ENCODE results near the gene PLOD1.

Gene PLOD1

DNA sequence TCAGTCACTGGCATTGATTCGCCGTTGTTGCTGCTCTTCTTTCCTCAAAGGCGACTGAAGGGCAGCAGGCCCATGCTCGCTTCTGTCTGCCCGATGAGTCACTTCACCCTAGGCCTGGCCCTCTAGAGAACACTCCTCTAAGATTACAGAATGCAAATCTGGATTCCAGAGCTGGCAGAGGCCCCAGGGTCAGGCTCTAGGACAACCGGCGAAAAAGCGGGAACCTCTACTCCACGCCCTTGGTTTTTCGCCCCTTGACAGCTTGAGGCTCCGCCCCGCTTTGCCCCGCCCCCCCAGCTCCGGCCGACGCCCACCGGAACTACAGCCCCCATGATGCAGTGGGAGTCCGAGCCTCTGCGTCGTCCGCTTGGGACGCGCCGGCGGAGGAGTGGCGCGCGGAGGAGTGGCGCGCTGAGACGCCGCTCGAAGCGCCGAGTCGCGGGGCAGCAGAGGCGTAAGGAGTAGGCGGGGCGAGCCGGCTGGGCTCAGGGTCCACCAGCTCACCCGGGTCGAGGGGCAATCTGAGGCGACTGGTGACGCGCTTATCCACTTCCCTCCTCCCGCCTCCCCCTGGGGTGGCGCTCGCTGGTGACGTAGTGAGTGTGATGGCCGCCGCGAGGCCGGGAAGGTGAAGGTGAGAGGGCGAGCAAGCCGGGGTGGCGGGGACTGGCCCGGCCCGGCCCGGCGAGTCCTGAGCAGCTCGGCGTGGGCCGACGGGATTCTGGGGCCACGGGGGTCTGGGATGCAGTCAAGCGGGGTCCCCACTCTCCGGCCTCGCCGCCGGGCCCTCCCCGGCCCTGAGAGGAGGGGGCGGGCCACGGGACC lies 45.5 kb downstream of the PLOD1 start, which contains the start of gene MFN2 (continued):
- TF ChIP-seq ZNF121 (tag by site-specific recombination; IDR thresholded peaks at IDR 0.05) (no peak), SETDB1 (IDR thresholded peaks at IDR 0.05; ENCODE audit: insufficient read length, low read length) (peak; percentile 24), ZFP37 (tag by site-specific recombination; IDR thresholded peaks at IDR 0.05) (no peak; the same call in 1 of the 2 replicates), ZSCAN23 (tag by site-specific recombination; IDR thresholded peaks at IDR 0.05) (no peak), ZNF518A (tag by site-specific recombination; conservative IDR thresholded peaks at IDR 0.05; ENCODE audit: low read depth) (0 out of 2 replicates have a peak, but pooled peaks have one; percentile 23), ZNF24 (tag by site-specific recombination; IDR thresholded peaks at IDR 0.05) (peak; percentile 38; the same call in 1 of the 2 replicates), ZNF202 (tag by site-specific recombination; IDR thresholded peaks at IDR 0.05; ENCODE audit: borderline replicate concordance) (no peak), IKZF3 (tag by site-specific recombination; IDR thresholded peaks at IDR 0.05) (peak; percentile 19; the same call in 1 of the 2 replicates), REPIN1 (tag by site-specific recombination; IDR thresholded peaks at IDR 0.05; ENCODE audit: low read depth) (no peak), YY2 (tag by site-specific recombination; IDR thresholded peaks at IDR 0.05) (peak; percentile 97), EGR2 (tag by site-specific recombination; IDR thresholded peaks at IDR 0.05; ENCODE audit: low read depth) (peak; percentile 96), ZNF140 (tag by site-specific recombination; IDR thresholded peaks at IDR 0.05) (no peak), ZFHX2 (tag by site-specific recombination; conservative IDR thresholded peaks at IDR 0.05) (peak; percentile 97), ZNF791 (tag by site-specific recombination; IDR thresholded peaks at IDR 0.05) (no peak), ZNF768 (tag by site-specific recombination; IDR thresholded peaks at IDR 0.05) (no peak), ZNF830 (tag by site-specific recombination; IDR thresholded peaks at IDR 0.05; ENCODE audit: low read depth) (no peak), ZEB2 (tag by site-specific recombination; IDR thresholded peaks at IDR 0.05) (peak; percentile 63; the same call in 1 of the 2 replicates), ZBTB11 (tag by site-specific recombination; conservative IDR thresholded peaks at IDR 0.05; ENCODE audit: low read depth) (peak; percentile 60; the same call in 1 of the 2 replicates), SALL2 (tag by site-specific recombination; IDR thresholded peaks at IDR 0.05; ENCODE audit: borderline replicate concordance) (no peak), HOXD13 (CRISPR knock-in tag; IDR thresholded peaks at IDR 0.05; ENCODE audit: borderline replicate concordance) (no peak), ZNF558 (tag by site-specific recombination; IDR thresholded peaks at IDR 0.05) (no peak), OVOL3 (tag by site-specific recombination; IDR thresholded peaks at IDR 0.05) (no peak), ZNF626 (tag by site-specific recombination; IDR thresholded peaks at IDR 0.05) (no peak), ZNF513 (tag by site-specific recombination; IDR thresholded peaks at IDR 0.05) (no peak), ZNF48 (tag by site-specific recombination; IDR thresholded peaks at IDR 0.05) (no peak)
- TF ChIP-seq, protein P1, sequence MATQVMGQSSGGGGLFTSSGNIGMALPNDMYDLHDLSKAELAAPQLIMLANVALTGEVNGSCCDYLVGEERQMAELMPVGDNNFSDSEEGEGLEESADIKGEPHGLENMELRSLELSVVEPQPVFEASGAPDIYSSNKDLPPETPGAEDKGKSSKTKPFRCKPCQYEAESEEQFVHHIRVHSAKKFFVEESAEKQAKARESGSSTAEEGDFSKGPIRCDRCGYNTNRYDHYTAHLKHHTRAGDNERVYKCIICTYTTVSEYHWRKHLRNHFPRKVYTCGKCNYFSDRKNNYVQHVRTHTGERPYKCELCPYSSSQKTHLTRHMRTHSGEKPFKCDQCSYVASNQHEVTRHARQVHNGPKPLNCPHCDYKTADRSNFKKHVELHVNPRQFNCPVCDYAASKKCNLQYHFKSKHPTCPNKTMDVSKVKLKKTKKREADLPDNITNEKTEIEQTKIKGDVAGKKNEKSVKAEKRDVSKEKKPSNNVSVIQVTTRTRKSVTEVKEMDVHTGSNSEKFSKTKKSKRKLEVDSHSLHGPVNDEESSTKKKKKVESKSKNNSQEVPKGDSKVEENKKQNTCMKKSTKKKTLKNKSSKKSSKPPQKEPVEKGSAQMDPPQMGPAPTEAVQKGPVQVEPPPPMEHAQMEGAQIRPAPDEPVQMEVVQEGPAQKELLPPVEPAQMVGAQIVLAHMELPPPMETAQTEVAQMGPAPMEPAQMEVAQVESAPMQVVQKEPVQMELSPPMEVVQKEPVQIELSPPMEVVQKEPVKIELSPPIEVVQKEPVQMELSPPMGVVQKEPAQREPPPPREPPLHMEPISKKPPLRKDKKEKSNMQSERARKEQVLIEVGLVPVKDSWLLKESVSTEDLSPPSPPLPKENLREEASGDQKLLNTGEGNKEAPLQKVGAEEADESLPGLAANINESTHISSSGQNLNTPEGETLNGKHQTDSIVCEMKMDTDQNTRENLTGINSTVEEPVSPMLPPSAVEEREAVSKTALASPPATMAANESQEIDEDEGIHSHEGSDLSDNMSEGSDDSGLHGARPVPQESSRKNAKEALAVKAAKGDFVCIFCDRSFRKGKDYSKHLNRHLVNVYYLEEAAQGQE (tag by site-specific recombination; IDR thresholded peaks at IDR 0.05), result no peak
